Measurements from ENCODE around the gene MS4A4E.

- TF ChIP-seq, protein P1, sequence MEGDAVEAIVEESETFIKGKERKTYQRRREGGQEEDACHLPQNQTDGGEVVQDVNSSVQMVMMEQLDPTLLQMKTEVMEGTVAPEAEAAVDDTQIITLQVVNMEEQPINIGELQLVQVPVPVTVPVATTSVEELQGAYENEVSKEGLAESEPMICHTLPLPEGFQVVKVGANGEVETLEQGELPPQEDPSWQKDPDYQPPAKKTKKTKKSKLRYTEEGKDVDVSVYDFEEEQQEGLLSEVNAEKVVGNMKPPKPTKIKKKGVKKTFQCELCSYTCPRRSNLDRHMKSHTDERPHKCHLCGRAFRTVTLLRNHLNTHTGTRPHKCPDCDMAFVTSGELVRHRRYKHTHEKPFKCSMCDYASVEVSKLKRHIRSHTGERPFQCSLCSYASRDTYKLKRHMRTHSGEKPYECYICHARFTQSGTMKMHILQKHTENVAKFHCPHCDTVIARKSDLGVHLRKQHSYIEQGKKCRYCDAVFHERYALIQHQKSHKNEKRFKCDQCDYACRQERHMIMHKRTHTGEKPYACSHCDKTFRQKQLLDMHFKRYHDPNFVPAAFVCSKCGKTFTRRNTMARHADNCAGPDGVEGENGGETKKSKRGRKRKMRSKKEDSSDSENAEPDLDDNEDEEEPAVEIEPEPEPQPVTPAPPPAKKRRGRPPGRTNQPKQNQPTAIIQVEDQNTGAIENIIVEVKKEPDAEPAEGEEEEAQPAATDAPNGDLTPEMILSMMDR (optimal IDR thresholded peaks at IDR 0.05 in 1 of 3, IDR thresholded peaks at IDR 0.05 in 1 of 3, conservative IDR thresholded peaks at IDR 0.05 in 1 of 3; ENCODE audit: extremely low read depth in 1 of 3, insufficient read depth in 2 of 3, low read length in 3 of 3) = no peak
- no peak for TF ChIP-seq EZH2 (IDR thresholded peaks at IDR 0.05; ENCODE audit: low read length)
Observed at GRCh38 chr11:60204922-60205321, 38.0 kb downstream of the MS4A4E start.
